Mononuclear cell (primary cell): ENCODE results near the gene ANKRD29. TPM values are rescaled to one million over a fixed set of nuclear protein-coding genes. Genes with fewer than 3 reads are reported as not detected.
"Not testable (repeated sequence)": the region's sequence is repeated elsewhere in the genome, so short reads cannot be mapped to it uniquely, and the experiment has no call there.

Experiments used
- H3K27me3 ChIP-seq: 2 replicates; pipeline ENCODE4 v1.6.0; 2011; ENCODE audit warnings: low read length, control low read depth; ENCODE audit not compliant: insufficient read depth
- H3K4me1 ChIP-seq: 2 replicates; pipeline ENCODE4 v1.5.1; 2011; ENCODE audit warnings: mild to moderate bottlenecking, low read length, control low read depth; ENCODE audit not compliant: insufficient read depth
- H3K4me3 ChIP-seq: 2 replicates; pipeline ENCODE4 v1.5.1; 2011; ENCODE audit warnings: mild to moderate bottlenecking, low read length, moderate library complexity
- H3K9me3 ChIP-seq: 2 replicates; pipeline ENCODE4 v1.5.1; 2011; ENCODE audit warnings: low read depth, mild to moderate bottlenecking, control low read depth, low read length
- total RNA-seq: library from RNA; depleted of rRNA; stranded (reverse); fragments of >200 nt; gene quantifications from one replicate; pipeline ENCODE4 v1.2.3, GENCODE V29; 2012

The ANKRD29 gene
- total RNA-seq, 1 donor, result 0.52 TPM

DNA sequence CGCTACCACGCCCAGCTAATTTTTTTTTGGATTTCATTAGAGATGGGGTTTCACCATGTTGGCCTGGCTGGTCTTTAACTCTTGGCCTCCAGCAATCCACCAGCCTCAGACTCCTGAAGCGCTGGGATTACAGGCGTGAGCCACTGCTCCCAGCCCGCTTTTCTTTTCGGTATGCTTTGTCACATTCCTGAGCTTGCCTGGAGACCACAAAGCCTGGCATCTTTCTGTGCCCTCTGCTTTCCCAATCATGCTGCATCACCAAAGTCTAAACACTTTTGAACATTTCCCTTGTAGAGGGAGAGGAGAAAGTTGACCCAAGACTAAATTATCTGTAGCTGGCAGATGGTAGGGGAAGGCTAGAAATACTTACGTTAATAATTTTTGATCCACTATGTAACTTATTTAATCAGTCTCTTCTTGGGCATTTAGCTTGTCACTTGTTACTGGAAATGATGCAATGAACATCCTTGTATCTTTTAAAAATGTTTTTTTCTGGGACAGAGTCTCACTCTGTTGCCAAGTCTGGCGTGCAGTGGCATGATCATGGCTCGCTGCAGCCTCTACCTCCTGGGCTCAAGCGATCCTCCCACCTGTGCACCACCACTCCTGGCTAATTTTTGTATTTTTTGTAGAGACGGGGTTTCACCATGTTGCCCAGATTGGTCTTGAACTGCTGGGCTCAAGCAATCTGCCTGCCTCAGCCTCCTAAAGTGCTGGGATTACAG is 73.7 kb downstream of the ANKRD29 start:
- H3K27me3 ChIP-seq, result no peaks in the 10 kb centered on the region
- H3K4me1 ChIP-seq, result peaks cover 38% of the 10 kb centered on the region
- H3K9me3 ChIP-seq, result no peaks in the 10 kb centered on the region
- no peak overlapping the region for H3K4me3 ChIP-seq

GRCh38 chr18:23587220-23587642 is 75.5 kb downstream of the ANKRD29 start:
- Histone ChIP-seq H3K4me3 (peak overlapping the region; percentile 97), H3K9me3 (no peaks in the 10 kb centered on the region), H3K4me1 (peaks cover 45% of the 10 kb centered on the region), H3K27me3 (no peaks in the 10 kb centered on the region)

DNA sequence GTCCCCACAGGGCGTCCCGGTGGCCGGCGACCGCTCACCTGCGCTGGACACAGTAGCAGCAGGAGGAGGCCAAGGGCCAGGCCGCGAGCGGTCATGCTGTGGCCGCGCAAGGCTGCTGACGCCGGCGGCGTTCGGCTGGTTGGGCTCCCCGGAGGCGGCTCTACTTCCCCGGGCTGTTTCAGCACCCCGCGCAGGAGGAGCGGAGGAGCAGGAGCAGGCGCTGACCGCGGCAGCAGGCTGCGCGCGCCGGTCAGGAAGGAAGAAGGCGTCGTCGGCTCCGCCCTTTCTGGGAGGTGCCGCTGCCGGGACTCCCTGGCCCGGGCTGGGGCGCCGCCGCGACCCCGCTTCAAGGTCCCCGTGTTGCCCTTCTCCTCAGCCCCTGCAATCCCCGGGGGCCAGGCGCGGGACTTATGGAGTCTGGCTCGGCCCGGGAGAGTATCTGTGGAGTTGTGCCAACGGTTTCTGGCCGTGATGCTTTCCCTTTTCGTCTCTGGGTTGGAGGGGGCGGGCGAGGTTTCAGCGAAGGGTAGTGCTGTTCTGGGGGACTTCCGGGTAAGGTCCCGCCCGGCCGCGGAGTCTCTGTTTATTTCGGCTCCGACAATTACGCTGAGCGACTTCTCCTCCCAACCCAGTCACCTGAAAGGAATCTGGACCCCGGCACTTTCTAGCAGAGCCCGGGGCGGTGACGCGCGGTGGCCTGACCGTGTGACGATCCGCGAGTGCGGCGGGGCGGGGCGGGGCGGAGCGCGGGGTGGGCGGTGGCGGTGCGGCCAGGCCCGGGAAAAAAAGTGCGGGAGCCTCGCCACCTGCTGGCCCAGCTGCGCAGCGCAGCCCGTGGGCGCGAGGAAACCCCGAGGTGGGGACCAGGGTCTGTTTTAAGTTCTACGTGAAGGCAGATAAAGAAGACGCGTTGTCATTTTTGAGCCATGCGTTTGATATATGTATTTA is 76.2 kb downstream of the ANKRD29 start, which contains the start of gene NPC1:
NPC1 (minus strand) TSS at position 258 of the 948 bp plus-strand sequence; CDS start at position 95, 163 bp downstream.
- Histone ChIP-seq H3K9me3 (no peaks in the 10 kb centered on the region), H3K4me3 (peak within 1 kb of the TSS; percentile 97), H3K4me1 (peaks cover 46% of the 10 kb centered on the region), H3K27me3 (no peaks in the 10 kb centered on the region)

- Histone ChIP-seq H3K9me3 (no peaks in the 10 kb centered on the region), H3K4me3 (peak overlapping the region; percentile 97), H3K27me3 (no peaks in the 10 kb centered on the region), H3K4me1 (peaks cover 46% of the 10 kb centered on the region)
Measured at GRCh38 chr18:23585897-23586248, 76.8 kb downstream of the ANKRD29 start.

DNA sequence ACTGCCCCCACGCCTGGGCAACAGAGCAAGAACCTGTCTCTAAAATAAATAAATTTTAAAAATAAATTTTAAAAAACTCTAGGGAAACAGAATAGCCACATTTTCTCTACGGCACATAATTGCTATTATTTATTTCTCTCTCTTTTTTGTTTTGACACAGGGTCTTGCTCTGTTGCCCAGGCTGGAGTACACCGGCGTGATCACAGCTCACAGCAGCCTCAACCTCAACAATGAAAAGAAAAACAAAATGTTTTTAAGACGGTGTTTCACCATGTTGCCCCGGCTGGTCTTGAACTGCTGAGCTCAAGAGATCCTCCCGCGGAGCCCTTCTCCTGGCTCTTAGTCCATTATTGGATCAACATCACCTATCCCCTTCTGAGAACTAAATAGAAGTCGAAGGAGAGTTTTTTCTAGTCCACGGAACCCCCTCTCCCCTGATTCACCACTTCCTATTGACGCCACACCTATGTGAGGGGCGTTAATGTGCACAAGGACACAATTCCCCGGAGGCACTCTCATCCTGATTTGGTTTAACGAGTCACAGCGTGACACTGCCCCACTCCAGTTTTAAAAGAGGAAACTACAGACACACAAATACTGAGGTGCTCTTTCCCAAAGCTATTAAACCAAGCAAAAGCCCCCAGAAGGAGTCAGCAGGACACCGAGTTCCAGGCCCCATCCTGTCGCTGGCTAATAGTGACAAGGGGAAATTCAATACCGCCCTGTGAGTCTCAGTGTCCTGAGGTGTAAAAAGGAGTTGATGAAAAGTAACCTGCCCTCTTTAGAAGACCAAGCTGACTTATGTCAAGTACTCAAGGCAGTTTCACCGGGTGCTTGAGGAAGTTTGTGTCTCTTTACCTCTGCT is 77.5 kb downstream of the ANKRD29 start:
- peak overlapping the region; percentile 97 for H3K4me3 ChIP-seq
- peaks cover 52% of the 10 kb centered on the region for H3K4me1 ChIP-seq

DNA sequence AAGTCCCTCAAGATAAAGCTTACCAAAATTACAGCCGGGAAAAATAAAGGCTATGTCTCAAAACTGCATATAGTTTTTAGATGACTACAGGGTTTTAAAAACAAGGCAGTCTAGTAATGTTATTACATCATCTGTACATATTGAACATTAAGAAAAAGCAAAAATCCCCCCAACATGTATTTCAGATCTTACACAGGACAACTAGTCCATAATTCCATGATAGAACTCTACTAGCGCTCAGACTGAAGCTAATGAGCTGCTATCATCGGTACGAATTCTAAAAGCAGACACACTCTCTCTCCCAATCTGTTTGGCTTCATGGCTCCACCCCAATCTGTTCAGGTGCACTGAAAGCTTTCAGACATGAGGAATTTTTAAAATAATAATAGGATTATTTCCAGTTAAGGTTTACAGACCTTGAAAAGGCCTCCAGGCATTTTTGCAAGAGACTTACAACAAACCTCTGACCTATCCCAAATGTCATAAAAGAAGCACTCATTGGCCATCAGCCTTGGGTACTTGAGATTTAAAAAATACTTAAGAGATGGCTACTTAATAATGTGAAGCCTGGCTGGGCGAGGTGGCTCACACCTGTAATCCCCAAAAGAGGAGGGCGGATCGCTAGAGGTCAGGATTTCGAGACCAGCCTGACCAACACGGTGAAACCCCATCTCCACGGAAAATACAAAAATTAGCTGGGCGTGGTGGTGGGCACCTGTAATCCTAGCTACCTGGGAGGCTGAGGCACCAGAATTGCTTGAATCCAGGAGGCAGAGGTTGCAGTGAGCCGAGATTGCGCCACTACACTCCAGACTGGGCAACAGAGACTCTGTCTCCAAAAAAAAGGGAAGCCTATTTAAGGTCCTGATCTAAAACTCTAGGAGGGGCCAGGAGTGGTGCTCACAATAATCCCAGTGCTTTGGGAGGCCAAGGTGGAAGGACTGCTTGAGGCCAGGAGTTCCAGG is 78.4 kb downstream of the ANKRD29 start:
- no peaks in the 10 kb centered on the region for H3K27me3 ChIP-seq
- peaks cover 61% of the 10 kb centered on the region for H3K4me1 ChIP-seq
- H3K4me3 ChIP-seq, result no peak overlapping the region
- no peaks in the 10 kb centered on the region for H3K9me3 ChIP-seq

More for the DNA sequence above, 77.5 kb downstream of the ANKRD29 start:
- Histone ChIP-seq H3K27me3 (no peaks in the 10 kb centered on the region), H3K9me3 (no peaks in the 10 kb centered on the region)

- H3K27me3 ChIP-seq, result no peaks in the 10 kb centered on the region
- H3K4me3 ChIP-seq, result no peak overlapping the region
- no peaks in the 10 kb centered on the region for H3K9me3 ChIP-seq
- H3K4me1 ChIP-seq, result peaks cover 70% of the 10 kb centered on the region
Measured at GRCh38 chr18:23583071-23583865, 79.4 kb downstream of the ANKRD29 start.

DNA sequence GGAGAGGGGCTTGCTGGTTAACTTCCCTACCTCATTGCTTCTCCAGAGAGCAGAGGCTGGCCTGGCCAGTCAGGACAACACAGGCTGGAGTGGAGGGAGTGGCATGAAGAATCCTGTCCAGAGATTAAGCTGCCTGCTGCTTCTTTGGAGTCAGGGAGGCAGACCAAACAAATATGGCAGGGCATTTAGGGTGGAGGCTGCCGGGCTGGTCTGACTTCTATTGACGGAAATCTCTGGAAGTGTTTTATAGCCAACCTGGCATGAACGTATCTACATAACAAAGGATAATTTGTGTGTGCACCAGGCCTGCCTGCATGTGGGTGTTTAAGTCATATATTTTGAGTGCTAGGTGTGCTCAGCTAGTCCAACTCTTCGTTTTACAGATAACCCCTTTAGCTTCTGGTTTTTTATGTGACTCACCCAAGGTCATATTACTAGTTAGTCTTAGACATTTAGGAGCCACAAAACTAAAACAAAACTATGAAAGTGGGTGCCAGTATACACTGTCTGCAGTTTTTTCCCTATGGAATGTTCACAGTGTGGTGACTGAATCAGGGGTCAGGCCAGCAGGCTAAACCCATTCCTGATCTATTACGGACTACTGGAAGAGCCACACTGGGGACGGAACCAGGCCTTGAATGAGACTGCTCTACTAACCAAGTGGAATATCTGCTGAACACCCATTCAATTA is 81.9 kb downstream of the ANKRD29 start:
- H3K9me3 ChIP-seq, result no peaks in the 10 kb centered on the region
- H3K27me3 ChIP-seq, result no peaks in the 10 kb centered on the region
- no peak overlapping the region for H3K4me3 ChIP-seq
- H3K4me1 ChIP-seq, result peaks cover 63% of the 10 kb centered on the region

DNA sequence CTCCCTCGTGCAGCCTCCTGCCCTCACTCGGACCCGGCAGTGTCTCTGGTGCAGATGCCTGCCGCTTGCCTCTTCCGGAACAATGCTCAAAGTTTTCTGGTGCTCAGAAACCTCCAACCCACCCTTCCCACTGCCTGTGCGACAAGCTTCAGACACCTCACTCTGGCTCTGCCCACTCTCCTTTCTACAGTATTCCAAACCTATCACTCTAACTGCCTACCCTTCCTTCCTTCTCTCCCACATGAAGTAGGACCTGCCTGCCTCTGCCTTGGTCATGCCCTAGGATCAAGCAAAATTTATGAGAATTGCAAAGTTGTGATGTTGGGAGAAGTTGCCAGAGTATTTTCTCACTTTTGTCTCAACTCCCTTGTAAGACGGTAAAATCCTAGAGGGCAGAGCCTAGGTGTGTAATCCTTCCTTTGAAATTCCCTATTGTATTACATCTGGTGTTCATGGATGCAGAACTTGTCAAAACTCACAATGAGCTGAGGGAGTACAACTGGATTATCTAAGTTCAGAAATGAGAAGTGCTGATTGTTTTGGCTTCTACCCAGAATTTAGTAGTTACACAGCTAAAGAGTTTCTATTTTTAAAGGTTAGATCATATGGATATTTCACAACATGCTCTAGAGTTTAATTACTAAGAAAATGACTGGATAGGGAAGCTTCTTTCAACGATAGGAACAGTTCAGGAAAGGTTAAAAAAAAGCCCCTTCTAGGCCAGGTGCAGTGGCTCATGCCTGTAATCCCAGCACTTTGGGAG is 83.6 kb downstream of the ANKRD29 start:
- Histone ChIP-seq H3K27me3 (no peaks in the 10 kb centered on the region), H3K4me1 (peaks cover 62% of the 10 kb centered on the region), H3K9me3 (no peaks in the 10 kb centered on the region), H3K4me3 (no peak overlapping the region)

GRCh38 chr18:23578067-23578701 is 84.5 kb downstream of the ANKRD29 start:
- Histone ChIP-seq H3K27me3 (no peaks in the 10 kb centered on the region), H3K4me1 (peaks cover 61% of the 10 kb centered on the region), H3K4me3 (no peak overlapping the region), H3K9me3 (no peaks in the 10 kb centered on the region)

GRCh38 chr18:23577521-23577920 is 85.2 kb downstream of the ANKRD29 start:
- peaks cover 61% of the 10 kb centered on the region for H3K4me1 ChIP-seq
- H3K27me3 ChIP-seq, H3K9me3 ChIP-seq, H3K4me3 ChIP-seq: not testable (repeated sequence)

GRCh38 chr18:23575309-23575651 is 87.4 kb downstream of the ANKRD29 start:
- H3K9me3 ChIP-seq, result no peaks in the 10 kb centered on the region
- H3K4me1 ChIP-seq, result peaks cover 52% of the 10 kb centered on the region
- no peaks in the 10 kb centered on the region for H3K27me3 ChIP-seq
- no peak overlapping the region for H3K4me3 ChIP-seq
